Measurements from ENCODE around the gene PASK. TPM values are rescaled to one million over a fixed set of nuclear protein-coding genes. Genes with fewer than 3 reads are reported as not detected.

The PASK gene
- polyA plus RNA-seq, 3 donors: 0.56 to 4.3 (median 0.70) TPM

DNA sequence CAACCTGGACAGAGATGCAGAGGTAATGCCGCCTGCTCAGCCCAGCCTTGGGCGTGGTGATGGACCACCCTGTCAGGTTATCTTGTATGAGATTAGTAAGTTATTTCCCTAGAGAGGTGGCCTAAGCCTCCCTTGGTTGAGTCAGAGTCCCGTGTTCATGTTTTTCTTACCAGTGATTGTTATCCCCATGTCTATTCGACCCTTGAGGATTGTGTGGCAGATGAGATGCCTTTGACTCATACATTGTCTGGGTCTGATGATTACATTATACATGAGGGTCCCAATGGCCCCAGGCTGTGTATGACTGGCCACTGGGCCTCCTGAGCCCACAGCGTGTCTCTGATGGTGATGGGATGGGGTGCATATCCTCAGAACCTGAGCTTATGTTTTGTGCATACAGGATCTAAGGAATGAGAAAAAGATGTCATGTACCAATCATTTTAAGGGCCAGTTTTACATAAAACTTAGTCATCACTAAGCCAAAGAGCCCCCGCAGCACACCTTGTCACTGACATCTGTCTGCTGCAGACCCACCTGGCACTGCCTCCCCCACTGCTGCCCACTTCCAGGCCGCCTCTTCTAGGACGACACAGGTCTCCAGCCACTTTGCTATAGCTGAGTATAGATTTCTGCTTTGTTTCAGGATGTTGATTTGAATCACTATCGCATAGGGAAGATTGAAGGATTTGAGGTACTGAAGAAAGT is 8.7 kb upstream of the PASK start:
- Histone ChIP-seq H3K4me1 (ENCODE audit: control insufficient read depth in 1 of 2, insufficient read depth in 2 of 2, low read length in 2 of 2) (peaks cover 4 to 7% of the 10 kb centered on the region in 2 donors), H3K4me2 (replicated peaks; ENCODE audit: extremely low read depth, low read length, poor library complexity, severe bottlenecking) (no peak overlapping the region), H3K9ac (ENCODE audit: insufficient read depth, low read length, poor library complexity, severe bottlenecking) (no peak overlapping the region), H3K79me2 (ENCODE audit: insufficient read depth, low read length) (peaks cover 4% of the 10 kb centered on the region), H2AFZ (ENCODE audit: insufficient read depth, low read depth, low read length, poor library complexity, severe bottlenecking) (no peak overlapping the region), H3K27me3 (ENCODE audit: control insufficient read depth in 2 of 2, insufficient read depth in 2 of 2, low read length in 2 of 2) (no peaks in the 10 kb centered on the region), H3K36me3 (replicated peaks in 1 of 2; ENCODE audit: control insufficient read depth in 1 of 2, insufficient read depth in 2 of 2, low read length in 2 of 2) (peaks cover 52 to 80% of the 10 kb centered on the region in 2 donors), H3K27ac (ENCODE audit: low read depth in 1 of 2, low read length in 2 of 2) (no peak overlapping the region), H3K4me3 (replicated peaks in 1 of 3; ENCODE audit: low read depth in 2 of 3, low read length in 3 of 3) (no peak overlapping the region), H3K9me3 (replicated peaks in 1 of 2; ENCODE audit: control insufficient read depth in 1 of 2, insufficient read depth in 1 of 2, low read length in 2 of 2) (no peaks in the 10 kb centered on the region), H4K20me1 (ENCODE audit: insufficient read depth, low read length) (peaks cover 22% of the 10 kb centered on the region)
- Mint-ChIP-seq H3K36me3 (peaks cover 56 to 69% of the 10 kb centered on the region in 2 donors), H3K27me3 (ENCODE audit: low read depth in 3 of 3) (peaks cover 0 to 4% (median 0%) of the 10 kb centered on the region in 3 donors), H3K9me3 (no peaks in the 10 kb centered on the region), H3K4me1 (peaks cover 6% of the 10 kb centered on the region), H3K27ac (no peak overlapping the region), H3K4me3 (no peak overlapping the region)
- TF ChIP-seq, protein P1, sequence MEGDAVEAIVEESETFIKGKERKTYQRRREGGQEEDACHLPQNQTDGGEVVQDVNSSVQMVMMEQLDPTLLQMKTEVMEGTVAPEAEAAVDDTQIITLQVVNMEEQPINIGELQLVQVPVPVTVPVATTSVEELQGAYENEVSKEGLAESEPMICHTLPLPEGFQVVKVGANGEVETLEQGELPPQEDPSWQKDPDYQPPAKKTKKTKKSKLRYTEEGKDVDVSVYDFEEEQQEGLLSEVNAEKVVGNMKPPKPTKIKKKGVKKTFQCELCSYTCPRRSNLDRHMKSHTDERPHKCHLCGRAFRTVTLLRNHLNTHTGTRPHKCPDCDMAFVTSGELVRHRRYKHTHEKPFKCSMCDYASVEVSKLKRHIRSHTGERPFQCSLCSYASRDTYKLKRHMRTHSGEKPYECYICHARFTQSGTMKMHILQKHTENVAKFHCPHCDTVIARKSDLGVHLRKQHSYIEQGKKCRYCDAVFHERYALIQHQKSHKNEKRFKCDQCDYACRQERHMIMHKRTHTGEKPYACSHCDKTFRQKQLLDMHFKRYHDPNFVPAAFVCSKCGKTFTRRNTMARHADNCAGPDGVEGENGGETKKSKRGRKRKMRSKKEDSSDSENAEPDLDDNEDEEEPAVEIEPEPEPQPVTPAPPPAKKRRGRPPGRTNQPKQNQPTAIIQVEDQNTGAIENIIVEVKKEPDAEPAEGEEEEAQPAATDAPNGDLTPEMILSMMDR (IDR thresholded peaks at IDR 0.05): no peak
- intact Hi-C loops (cut with micrococcal nuclease): loop anchor here in 1 of 2 donors (10.0 kb wide), 1 partner anchor 163 kb away; the partner anchor contains the start of gene SNED1
- WGBS (ENCODE audit: insufficient coverage): 92% methylated on average over 6 of the region's 9 CpGs
- DNase-seq: no peak

DNA sequence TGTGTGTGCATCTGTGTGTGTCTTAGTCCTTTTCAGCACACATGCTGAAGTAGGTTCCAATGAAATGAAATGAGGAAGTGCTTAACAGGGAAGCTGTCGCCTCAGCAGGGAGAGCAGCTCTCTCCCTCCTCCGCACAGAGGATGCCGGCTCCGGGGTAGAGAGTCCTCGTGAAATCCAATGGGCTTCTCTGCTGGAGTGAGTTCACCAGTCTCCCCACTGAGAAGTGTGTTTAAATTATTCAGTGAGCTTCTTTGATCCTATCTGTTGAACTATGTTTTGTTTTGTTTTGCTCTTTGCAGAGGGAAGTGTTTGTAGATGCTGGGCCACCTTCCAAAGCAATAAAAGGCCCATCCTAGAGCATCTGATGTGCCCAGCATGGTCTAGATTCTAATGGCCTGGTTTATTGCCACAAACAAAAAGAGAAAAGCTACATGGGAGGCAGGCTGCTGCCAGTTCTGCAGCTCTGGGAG is 7.7 kb upstream of the PASK start:
- Mint-ChIP-seq H3K27ac (peak overlapping the region in 2 of 7 donors; percentile 3 to 23), H3K27me3 (ENCODE audit: low read depth in 3 of 3) (no peaks in the 10 kb centered on the region), H3K4me1 (peaks cover 8% of the 10 kb centered on the region), H3K9me3 (no peaks in the 10 kb centered on the region), H3K36me3 (peaks cover 52 to 62% of the 10 kb centered on the region in 2 donors), H3K4me3 (no peak overlapping the region)
- no peaks in the 10 kb centered on the region for H3K9me3 ChIP-seq (replicated peaks in 1 of 2; ENCODE audit: control insufficient read depth in 1 of 2, insufficient read depth in 1 of 2, low read length in 2 of 2)
- TF ChIP-seq, protein P1 (IDR thresholded peaks at IDR 0.05): no peak
- peak; percentile 8 to 26 (median 24) for DNase-seq
- no peak overlapping the region for H2AFZ ChIP-seq (ENCODE audit: insufficient read depth, low read depth, low read length, poor library complexity, severe bottlenecking)
- H3K36me3 ChIP-seq (replicated peaks in 1 of 2; ENCODE audit: control insufficient read depth in 1 of 2, insufficient read depth in 2 of 2, low read length in 2 of 2): peaks cover 44 to 74% of the 10 kb centered on the region in 2 donors
- WGBS (ENCODE audit: insufficient coverage): no CpG with 5 or more reads among the region's 5 CpGs
- intact Hi-C loops (cut with micrococcal nuclease): loop anchor here in 1 of 2 donors (10.0 kb wide), 1 partner anchor 162 kb away; the partner anchor contains the start of gene SNED1
- no peak overlapping the region for H3K9ac ChIP-seq (ENCODE audit: insufficient read depth, low read length, poor library complexity, severe bottlenecking)
- peaks cover 4 to 7% of the 10 kb centered on the region in 2 donors for H3K4me1 ChIP-seq (ENCODE audit: control insufficient read depth in 1 of 2, insufficient read depth in 2 of 2, low read length in 2 of 2)
- H3K4me3 ChIP-seq (replicated peaks in 1 of 3; ENCODE audit: low read depth in 2 of 3, low read length in 3 of 3): no peak overlapping the region
- peak overlapping the region in 1 of 2 donors; percentile 16 for H3K27ac ChIP-seq (ENCODE audit: low read depth in 1 of 2, low read length in 2 of 2)
- no peak overlapping the region for H3K4me2 ChIP-seq (replicated peaks; ENCODE audit: extremely low read depth, low read length, poor library complexity, severe bottlenecking)
- peaks cover 13% of the 10 kb centered on the region for H3K79me2 ChIP-seq (ENCODE audit: insufficient read depth, low read length)
- peaks cover 27% of the 10 kb centered on the region for H4K20me1 ChIP-seq (ENCODE audit: insufficient read depth, low read length)
- H3K27me3 ChIP-seq (ENCODE audit: control insufficient read depth in 2 of 2, insufficient read depth in 2 of 2, low read length in 2 of 2): no peaks in the 10 kb centered on the region
